Activated CD8-positive, alpha-beta memory T cell treated with anti-CD3 and anti-CD28 coated beads for 48 hours (primary cell): ENCODE results near the gene TEX35.
"Not testable (repeated sequence)": the region's sequence is repeated elsewhere in the genome, so short reads cannot be mapped to it uniquely, and the experiment has no call there.

ENCODE experiments used
- DNase-seq, 3 experiments: peaks; one replicate each; pipeline ENCODE4 v3.0.0-alpha.2; 2020; ENCODE audit warnings: low read depth in 2 of 3, low spot score in 2 of 3

The TEX35 gene

GRCh38 chr1:178540646-178541045 is 27.7 kb downstream of the TEX35 start:
- DNase-seq: no peak

GRCh38 chr1:178541379-178541778 is 28.5 kb downstream of the TEX35 start:
- DNase-seq: no peak

GRCh38 chr1:178541829-178542553 is 29.1 kb downstream of the TEX35 start:
- DNase-seq: peak; percentile 4 to 21 (median 16)

- peak; percentile 80 to 98 (median 94) for DNase-seq
Observed at GRCh38 chr1:178542554-178543289, 29.8 kb downstream of the TEX35 start.

- no peak for DNase-seq
Observed at GRCh38 chr1:178543290-178543607, 30.3 kb downstream of the TEX35 start.

- no peak for DNase-seq
Observed at GRCh38 chr1:178544531-178544930, 31.6 kb downstream of the TEX35 start.

GRCh38 chr1:178548108-178548507 is 35.2 kb downstream of the TEX35 start:
- DNase-seq: no peak

- DNase-seq: no peak
Observed at GRCh38 chr1:178551307-178551706, 38.4 kb downstream of the TEX35 start.

GRCh38 chr1:178551940-178552339 is 39.0 kb downstream of the TEX35 start:
- no peak for DNase-seq

- DNase-seq: no peak
Observed at GRCh38 chr1:178552856-178553255, 39.9 kb downstream of the TEX35 start.

- not testable (repeated sequence) for DNase-seq
Observed at GRCh38 chr1:178554351-178554750, 41.4 kb downstream of the TEX35 start.

GRCh38 chr1:178555613-178556012 is 42.7 kb downstream of the TEX35 start:
- not testable (repeated sequence) for DNase-seq

- DNase-seq: not testable (repeated sequence)
Observed at GRCh38 chr1:178558816-178559215, 45.9 kb downstream of the TEX35 start.

GRCh38 chr1:178560871-178561376 is 48.0 kb downstream of the TEX35 start:
- no peak for DNase-seq

GRCh38 chr1:178563099-178563820 is 50.4 kb downstream of the TEX35 start:
- no peak for DNase-seq

- DNase-seq: no peak
Observed at GRCh38 chr1:178564086-178564782, 51.3 kb downstream of the TEX35 start.

GRCh38 chr1:178564783-178565180 is 51.9 kb downstream of the TEX35 start:
- DNase-seq: no peak

GRCh38 chr1:178565586-178565985 is 52.7 kb downstream of the TEX35 start:
- no peak for DNase-seq

GRCh38 chr1:178566187-178566586 is 53.3 kb downstream of the TEX35 start:
- DNase-seq: no peak

- DNase-seq: no peak
Observed at GRCh38 chr1:178571807-178572206, 58.9 kb downstream of the TEX35 start.
